ENCODE data around the gene KCNQ5. TPM values are rescaled to one million over a fixed set of nuclear protein-coding genes. Genes with fewer than 3 reads are reported as not detected.
"Not testable (repeated sequence)": the region's sequence is repeated elsewhere in the genome, so short reads cannot be mapped to it uniquely, and the experiment has no call there.

Gene KCNQ5
- total RNA-seq, result 3.9 TPM

- Histone ChIP-seq H3K4me3 (peak within 1 kb of the TSS; percentile 52 to 58), H3K27ac (no peak within 1 kb of the TSS), H3K4me1 (peaks cover 37% of the 10 kb centered on the region), H3K36me3 (no peaks in the 10 kb centered on the region), H3K27me3 (no peaks in the 10 kb centered on the region), H3K9me3 (no peaks in the 10 kb centered on the region)
- DNase-seq (ENCODE audit: extremely low spot score in 2 of 2), result no peak
- intact Hi-C loops (cut with DNase I), result no loop called here
- TF ChIP-seq POLR2A (IDR thresholded peaks at IDR 0.05) (no peak), POLR2AphosphoS5 (IDR thresholded peaks at IDR 0.05; ENCODE audit: insufficient read depth in 1 of 2, low read depth in 1 of 2) (no peak), CTCF (IDR thresholded peaks at IDR 0.05) (no peak)
Measured at GRCh38 chr6:72621291-72622093, at the start of gene KCNQ5. TSS of gene KCNQ5 (plus strand) at chr6:72622064.

GRCh38 chr6:72579865-72580264, 42.0 kb upstream of the KCNQ5 start:
- Histone ChIP-seq H3K36me3 (no peaks in the 10 kb centered on the region), H3K27ac (no peak overlapping the region), H3K9me3 (no peaks in the 10 kb centered on the region), H3K27me3 (no peaks in the 10 kb centered on the region), H3K4me3 (no peak overlapping the region), H3K4me1 (no peaks in the 10 kb centered on the region)
- DNase-seq (ENCODE audit: extremely low spot score in 2 of 2), result no peak
- TF ChIP-seq CTCF (IDR thresholded peaks at IDR 0.05) (no peak), POLR2A (IDR thresholded peaks at IDR 0.05) (no peak), POLR2AphosphoS5 (IDR thresholded peaks at IDR 0.05; ENCODE audit: insufficient read depth in 1 of 2, low read depth in 1 of 2) (no peak)
- intact Hi-C loops (cut with DNase I), result no loop called here

- H3K9me3 ChIP-seq, result no peaks in the 10 kb centered on the region
- no peak overlapping the region for H3K27ac ChIP-seq
- H3K36me3 ChIP-seq, result no peaks in the 10 kb centered on the region
- intact Hi-C loops (cut with DNase I), result no loop called here
- H3K4me1 ChIP-seq, result no peaks in the 10 kb centered on the region
- DNase-seq (ENCODE audit: extremely low spot score in 2 of 2), result no peak
- H3K4me3 ChIP-seq, result no peak overlapping the region
- TF ChIP-seq CTCF (IDR thresholded peaks at IDR 0.05) (no peak), POLR2AphosphoS5 (IDR thresholded peaks at IDR 0.05; ENCODE audit: insufficient read depth in 1 of 2, low read depth in 1 of 2) (no peak), POLR2A (IDR thresholded peaks at IDR 0.05) (no peak)
- no peaks in the 10 kb centered on the region for H3K27me3 ChIP-seq
Measured at GRCh38 chr6:72580281-72580940, 41.5 kb upstream of the KCNQ5 start.

- H3K4me3 ChIP-seq; H3K9me3 ChIP-seq; H3K27ac ChIP-seq; H3K36me3 ChIP-seq; H3K27me3 ChIP-seq; DNase-seq (ENCODE audit: extremely low spot score in 2 of 2); intact Hi-C loops (cut with DNase I); H3K4me1 ChIP-seq: not testable (repeated sequence)
Measured at GRCh38 chr6:72580950-72581349, 40.9 kb upstream of the KCNQ5 start.

GRCh38 chr6:72588155-72588554, 33.7 kb upstream of the KCNQ5 start:
- no peaks in the 10 kb centered on the region for H3K36me3 ChIP-seq
- no peaks in the 10 kb centered on the region for H3K27me3 ChIP-seq
- no peak overlapping the region for H3K4me3 ChIP-seq
- no peak for DNase-seq (ENCODE audit: extremely low spot score in 2 of 2)
- H3K27ac ChIP-seq, result no peak overlapping the region
- no peaks in the 10 kb centered on the region for H3K9me3 ChIP-seq
- no peaks in the 10 kb centered on the region for H3K4me1 ChIP-seq
- intact Hi-C loops (cut with DNase I), result no loop called here
- TF ChIP-seq CTCF (IDR thresholded peaks at IDR 0.05) (no peak), POLR2A (IDR thresholded peaks at IDR 0.05) (no peak), POLR2AphosphoS5 (IDR thresholded peaks at IDR 0.05; ENCODE audit: insufficient read depth in 1 of 2, low read depth in 1 of 2) (no peak)

All from vagina (tissue), 2 donors.